ENCODE measurements around the gene CACNA1B.

- TF ChIP-seq EZH2 (IDR thresholded peaks at IDR 0.05; ENCODE audit: borderline replicate concordance, low read depth, low read length, severe bottlenecking), result no peak
- TF ChIP-seq, protein P1, sequence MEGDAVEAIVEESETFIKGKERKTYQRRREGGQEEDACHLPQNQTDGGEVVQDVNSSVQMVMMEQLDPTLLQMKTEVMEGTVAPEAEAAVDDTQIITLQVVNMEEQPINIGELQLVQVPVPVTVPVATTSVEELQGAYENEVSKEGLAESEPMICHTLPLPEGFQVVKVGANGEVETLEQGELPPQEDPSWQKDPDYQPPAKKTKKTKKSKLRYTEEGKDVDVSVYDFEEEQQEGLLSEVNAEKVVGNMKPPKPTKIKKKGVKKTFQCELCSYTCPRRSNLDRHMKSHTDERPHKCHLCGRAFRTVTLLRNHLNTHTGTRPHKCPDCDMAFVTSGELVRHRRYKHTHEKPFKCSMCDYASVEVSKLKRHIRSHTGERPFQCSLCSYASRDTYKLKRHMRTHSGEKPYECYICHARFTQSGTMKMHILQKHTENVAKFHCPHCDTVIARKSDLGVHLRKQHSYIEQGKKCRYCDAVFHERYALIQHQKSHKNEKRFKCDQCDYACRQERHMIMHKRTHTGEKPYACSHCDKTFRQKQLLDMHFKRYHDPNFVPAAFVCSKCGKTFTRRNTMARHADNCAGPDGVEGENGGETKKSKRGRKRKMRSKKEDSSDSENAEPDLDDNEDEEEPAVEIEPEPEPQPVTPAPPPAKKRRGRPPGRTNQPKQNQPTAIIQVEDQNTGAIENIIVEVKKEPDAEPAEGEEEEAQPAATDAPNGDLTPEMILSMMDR (IDR thresholded peaks at IDR 0.05; ENCODE audit: borderline replicate concordance, extremely low read depth, low read length, poor library complexity, severe bottlenecking), result no peak
These were observed 11.9 kb upstream of the CACNA1B start for GRCh38 chr9:137865581-137866145.
